Activated CD4-positive, CD25-positive, alpha-beta regulatory T cell treated with anti-CD3 and anti-CD28 coated beads, Interleukin-2, amount 50 U/mL, for 24 hours (primary cell): ENCODE results near the gene CTU2.

ENCODE experiments used
- ATAC-seq, 2 donors: fragments of 150-1000 bp; cut with Tn5 transposase; one replicate each; pipeline ENCODE4 v1.10.0; 2021; ENCODE audit warnings: mild to moderate bottlenecking in 1 of 2, moderate library complexity in 1 of 2

CTU2 gene

DNA sequence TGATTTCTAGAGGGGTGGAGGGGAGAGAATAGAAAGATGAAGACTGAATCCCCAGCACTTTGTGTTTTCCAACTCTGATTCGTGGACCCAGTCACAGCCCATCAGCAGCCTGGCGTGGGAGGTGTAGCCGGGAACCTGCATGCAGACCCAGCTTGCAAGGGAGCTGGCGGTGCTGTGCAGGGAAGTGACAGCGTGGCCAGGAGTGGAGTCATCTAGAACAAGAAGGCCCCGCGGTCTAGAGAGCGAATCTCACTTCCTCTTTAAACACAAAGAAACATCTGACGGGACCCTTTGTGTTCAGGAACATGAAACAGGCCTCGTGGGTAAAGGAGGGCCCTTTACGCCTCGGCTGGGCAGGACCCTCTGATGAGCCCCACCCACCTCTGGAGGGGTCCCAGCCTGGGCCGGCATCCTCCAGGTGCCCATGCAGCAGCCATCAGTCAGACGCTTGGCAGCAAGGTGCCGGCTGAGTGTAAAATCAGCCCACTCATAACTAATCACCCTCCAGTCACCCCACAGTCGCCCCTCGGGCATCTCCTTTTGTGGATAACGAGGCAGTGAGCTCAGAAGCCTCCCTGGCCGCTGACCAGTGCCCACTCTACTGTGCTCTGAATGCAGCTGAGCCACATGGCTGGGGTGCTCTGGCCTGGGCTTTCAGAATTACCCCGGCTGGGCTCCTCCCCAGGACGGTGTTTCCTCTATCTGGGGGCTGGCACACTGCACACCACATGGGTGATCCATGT lies 24.4 kb upstream of the CTU2 start:
- ATAC-seq: peak; percentile 67 to 71

DNA sequence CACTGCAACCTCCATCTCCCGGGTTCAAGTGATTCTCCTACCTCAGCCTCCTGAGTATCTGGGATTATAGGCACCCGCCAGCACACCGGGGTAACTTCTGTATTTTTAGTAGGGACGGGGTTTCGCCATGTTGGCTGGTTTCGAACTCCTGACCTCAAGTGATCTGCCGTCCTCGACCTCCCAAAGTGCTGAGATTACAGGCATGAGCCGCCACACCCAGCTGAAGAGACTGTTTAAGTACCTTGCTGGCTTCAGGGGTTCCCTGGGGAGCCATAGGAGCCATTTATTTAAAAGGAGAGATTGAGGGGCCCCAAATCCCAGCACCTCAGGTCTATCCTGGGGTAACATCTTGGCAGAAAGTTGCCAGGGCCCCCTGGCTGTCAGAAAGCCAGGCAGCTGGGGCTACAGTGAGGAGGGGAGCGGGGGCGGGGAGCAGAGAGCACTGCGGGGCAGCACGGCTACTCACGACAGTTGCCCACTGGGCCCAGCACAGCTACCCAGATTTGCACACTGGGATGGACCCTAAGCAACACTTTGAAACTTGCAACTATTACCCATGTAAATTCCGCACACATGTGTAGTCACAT lies 21.6 kb upstream of the CTU2 start:
- ATAC-seq: no peak

- ATAC-seq: peak; percentile 17 to 28
Observed at GRCh38 chr16:88685156-88686061, 20.9 kb upstream of the CTU2 start.

DNA sequence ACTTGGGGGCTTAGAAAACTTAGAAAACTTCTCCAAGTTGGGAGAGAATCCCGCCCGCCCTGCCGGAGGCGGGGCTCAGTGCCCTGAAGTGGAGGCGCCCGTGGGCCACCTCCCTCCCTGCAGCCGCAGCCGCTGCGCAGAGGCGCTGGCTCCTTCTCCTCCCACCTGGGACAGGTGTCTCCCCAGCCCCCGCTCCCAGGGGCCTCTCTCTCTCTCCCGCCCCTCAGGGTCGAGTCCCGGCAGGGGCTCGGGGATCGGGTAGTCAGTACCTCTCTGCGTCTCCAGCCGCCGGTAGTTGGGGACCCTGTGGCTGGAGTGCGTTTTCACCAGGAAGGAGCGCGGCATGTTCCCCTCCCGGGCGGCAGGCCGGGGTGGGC lies 20.3 kb upstream of the CTU2 start:
- peak; percentile 18 to 21 for ATAC-seq

DNA sequence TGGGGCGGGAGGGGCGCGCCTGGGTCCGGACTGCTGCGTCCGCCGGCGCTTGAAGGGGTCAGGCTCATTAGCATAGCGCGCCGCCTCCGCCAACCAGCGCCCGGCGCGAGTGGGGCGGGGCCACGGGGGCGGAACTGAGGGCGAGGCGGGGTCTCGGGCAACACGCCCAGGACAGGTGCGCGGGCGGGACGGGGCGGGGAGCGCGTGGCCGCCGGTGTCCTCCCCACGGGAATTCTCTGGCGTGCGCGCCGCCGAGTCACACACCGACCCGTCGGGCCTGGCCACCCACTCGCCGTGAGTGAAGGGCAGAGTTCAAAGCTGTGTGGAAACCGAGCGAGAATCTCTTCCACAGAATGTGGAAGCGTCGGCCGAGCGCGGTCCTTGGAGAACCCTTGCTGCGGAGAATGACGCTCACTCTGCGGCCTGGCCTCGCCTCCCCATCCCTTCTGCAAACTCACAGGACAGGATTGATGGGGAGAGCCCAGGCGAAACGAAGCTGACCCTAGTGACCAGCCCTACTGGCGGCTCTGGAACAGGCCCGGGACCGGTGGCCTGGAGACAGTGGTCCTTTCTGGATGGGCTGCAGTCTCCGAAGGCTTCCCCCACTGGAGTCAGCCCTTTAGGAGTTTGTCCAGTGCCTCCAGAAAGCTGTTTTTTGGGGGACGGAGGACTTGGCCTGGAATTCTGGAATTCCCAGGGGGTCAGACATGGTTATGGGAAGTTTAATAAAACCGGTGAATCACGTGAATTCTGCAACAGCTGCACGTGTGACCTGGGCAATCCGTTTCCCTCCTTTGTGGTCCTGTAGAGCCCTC lies 19.7 kb upstream of the CTU2 start, which contains the start of gene SNAI3:
Gene SNAI3, minus strand, starts transcription at position 69 of the 815 bp plus-strand sequence. CDS start 101 bp downstream, outside the sequence.
- ATAC-seq: peak; percentile 77 to 78

DNA sequence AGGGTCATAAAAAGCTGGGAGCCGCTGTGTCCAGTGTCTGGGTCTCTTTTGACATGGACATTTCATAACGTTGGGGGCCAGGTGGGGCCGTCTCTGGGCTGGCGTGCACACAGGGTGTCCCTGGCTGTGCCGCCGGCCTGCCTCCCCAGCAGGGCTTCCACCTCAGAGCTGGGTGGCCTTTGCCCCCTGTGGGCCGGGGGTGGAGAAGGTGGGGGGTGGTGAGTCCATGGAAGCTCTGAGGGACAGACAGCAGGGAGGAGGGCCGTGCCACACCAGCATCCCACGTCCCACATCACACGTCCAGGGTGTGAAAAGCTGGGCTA lies 19.1 kb upstream of the CTU2 start:
- no peak for ATAC-seq

DNA sequence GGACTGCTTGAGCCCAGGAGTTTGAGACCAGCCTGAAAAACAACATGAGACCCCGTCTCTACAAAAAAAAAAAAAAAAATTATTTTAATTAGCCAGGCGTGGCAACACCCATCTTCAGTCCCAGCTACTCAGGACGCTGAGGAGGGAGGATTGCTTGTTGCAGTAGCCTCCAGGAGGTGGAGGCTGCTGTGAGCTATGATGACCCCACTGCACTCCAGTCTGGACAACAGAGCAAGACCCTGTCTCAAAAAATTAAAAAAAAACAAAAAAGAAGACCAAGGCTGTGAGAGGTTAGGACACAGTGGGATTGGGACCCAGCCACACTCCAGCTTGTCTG lies 18.7 kb upstream of the CTU2 start:
- no peak for ATAC-seq

- no peak for ATAC-seq
Observed at GRCh38 chr16:88688013-88688778, 18.1 kb upstream of the CTU2 start.

GRCh38 chr16:88690341-88691128 lies 15.8 kb upstream of the CTU2 start:
- ATAC-seq: no peak

- no peak for ATAC-seq
Observed at GRCh38 chr16:88691129-88691813, 15.0 kb upstream of the CTU2 start.

GRCh38 chr16:88691924-88692560 lies 14.3 kb upstream of the CTU2 start:
- ATAC-seq: peak; percentile 42 to 56

DNA sequence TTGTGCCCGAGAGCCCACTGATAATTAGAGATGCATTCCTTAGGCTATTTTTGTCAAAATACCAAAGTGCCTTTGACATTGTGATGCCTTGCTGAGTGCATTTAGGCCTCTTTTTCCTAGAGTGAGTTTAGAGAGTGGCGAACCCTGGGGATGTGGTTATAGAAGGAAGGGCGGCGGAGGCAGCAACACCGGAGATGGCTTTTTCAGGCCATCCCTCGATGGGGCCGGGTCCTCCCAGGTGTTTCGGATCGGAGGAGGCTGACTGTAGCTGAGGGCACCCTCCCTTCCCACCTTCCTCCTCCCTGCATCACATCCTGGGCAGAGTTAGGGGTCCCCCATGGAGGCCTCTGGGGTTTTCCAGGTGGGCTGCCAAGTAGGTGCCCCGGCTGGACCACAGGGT lies 13.4 kb upstream of the CTU2 start:
- no peak for ATAC-seq

DNA sequence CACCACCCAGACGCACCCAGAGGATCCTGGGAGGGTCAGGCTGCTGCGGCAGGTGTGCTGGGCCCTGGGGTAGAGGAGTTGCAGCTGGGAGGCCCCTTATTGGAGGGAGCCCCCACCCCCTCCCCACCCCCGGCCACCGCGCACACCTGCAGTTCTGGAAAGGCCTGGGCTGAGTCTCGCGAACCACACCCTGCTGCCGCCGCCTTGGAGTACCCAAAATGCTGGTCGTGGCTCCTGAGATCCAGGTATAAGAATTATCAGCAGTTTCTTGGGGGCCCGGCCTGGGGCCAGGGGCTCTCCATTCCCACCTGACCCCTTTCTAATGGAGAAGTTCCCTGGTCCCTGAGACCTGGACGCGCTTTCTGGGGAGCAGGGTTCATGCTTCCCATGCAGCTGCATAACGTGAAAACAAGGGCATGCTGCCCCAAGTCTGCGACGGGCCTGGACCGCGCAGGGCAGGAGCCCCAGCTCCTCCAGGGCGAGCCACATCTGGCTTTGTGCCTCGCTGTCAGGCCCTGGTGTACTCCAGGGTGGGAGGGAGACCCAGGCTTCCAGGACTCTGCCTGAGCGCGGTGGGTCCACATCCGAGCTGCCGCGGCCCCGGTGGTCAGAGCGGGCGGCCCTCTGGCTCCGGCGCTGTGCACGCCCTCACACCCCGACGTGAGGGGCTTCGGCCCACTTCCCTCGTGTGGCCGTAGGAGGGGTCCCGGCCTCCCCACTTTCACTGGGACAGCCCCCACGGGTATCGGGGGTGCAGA lies 12.7 kb upstream of the CTU2 start:
- ATAC-seq: no peak

DNA sequence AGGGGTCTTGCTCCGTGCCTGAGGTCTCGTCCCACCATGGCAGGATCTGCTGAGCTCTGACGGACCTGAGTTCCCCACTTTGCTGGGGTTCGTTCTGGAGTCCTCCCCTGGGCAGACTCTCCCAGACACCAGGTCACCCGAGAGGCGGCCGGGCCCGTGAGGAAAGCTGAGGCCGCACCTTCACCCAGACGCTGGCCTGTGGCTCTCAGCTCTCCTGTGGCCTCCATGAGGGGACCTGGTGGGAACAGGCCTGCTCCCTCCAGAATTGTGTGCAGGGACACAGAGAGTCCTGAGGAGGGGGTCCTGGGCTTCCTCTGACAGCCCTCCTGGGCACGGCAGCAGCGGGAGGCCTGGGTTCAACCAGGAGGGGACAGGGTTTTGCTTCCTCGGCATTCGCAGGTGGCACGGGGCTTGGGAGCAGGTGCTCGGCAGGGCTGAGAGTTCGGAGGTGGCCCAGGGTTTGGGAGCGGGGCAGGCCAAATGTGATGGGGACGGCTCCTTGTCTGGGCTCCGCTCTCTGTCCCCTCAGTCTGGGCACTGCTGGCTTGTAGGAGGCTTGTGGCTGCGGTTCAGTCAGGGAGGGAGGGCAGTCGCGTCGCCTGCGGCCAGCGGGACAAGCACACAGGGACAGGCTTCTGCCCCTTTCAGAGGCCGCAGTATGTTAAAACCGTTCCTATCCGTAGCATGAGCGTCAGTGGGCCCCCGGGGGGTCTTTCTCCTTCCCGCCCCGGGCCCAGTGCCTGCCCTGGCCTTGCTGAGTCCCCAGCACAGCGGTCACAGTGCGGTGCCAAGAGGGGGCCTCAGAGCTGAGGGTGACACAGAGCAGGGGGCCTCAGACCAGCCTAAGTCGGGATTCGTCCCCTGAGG lies 11.8 kb upstream of the CTU2 start:
- ATAC-seq: no peak

DNA sequence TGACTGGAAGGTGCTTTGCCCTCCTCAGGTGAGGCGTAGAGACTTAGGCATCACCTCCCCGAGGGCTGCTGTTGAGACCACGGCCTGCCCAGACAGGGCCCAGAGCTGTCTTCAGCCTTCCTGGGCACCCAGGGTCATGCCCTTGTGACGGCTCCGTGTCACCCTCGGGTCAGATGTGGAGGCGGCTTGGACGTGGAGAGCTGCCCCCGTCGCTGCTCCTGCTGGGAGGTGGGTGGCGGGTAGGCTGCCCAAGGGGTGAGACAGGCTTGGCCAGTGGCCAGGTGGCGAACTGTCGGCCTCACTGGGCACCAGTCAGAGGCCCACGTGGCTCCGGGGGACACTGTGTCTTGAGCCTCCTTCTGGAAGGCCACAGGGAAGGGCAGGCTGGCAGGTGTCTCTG lies 11.1 kb upstream of the CTU2 start:
- no peak for ATAC-seq

- ATAC-seq: no peak
Observed at GRCh38 chr16:88695753-88696152, 10.6 kb upstream of the CTU2 start.

- no peak for ATAC-seq
Observed at GRCh38 chr16:88696441-88696840, 9.9 kb upstream of the CTU2 start.

- ATAC-seq: no peak
Observed at GRCh38 chr16:88697116-88697830, 9.0 kb upstream of the CTU2 start.
